ENCODE results near the gene RIPOR1.
A peak's percentile ranks its signal among the peaks of the same experiment; 100 is the strongest.

RIPOR1 gene

DNA sequence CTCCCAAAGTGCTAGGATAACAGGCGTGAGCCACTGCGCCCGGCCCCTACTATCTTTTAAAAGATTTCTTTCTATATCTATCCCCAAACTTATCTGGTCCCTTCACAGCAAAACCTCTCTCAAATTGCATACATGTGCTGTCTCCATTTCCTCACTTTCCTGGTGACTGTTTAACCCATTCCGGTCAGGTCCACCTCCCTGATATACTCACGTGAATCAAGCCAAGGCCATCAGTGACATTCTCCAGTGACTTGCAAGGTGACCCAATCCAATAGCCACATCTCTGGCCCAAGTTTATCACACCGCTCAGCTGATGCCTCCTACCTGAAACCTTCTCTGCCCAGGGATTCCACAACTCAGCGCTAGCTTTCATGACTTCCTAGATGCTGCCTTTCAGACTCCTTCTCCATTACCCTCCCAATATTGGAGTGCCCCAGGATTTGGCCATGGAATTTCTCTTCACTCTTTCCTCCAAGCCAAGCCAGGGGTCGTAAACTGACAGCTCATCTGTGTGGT lies 32.3 kb downstream of the RIPOR1 start:
- TF ChIP-seq, protein P1, sequence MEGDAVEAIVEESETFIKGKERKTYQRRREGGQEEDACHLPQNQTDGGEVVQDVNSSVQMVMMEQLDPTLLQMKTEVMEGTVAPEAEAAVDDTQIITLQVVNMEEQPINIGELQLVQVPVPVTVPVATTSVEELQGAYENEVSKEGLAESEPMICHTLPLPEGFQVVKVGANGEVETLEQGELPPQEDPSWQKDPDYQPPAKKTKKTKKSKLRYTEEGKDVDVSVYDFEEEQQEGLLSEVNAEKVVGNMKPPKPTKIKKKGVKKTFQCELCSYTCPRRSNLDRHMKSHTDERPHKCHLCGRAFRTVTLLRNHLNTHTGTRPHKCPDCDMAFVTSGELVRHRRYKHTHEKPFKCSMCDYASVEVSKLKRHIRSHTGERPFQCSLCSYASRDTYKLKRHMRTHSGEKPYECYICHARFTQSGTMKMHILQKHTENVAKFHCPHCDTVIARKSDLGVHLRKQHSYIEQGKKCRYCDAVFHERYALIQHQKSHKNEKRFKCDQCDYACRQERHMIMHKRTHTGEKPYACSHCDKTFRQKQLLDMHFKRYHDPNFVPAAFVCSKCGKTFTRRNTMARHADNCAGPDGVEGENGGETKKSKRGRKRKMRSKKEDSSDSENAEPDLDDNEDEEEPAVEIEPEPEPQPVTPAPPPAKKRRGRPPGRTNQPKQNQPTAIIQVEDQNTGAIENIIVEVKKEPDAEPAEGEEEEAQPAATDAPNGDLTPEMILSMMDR (IDR thresholded peaks at IDR 0.05; ENCODE audit: borderline replicate concordance, insufficient read depth, low read depth, low read length): no peak
- H3K4me3 ChIP-seq (ENCODE audit: low read depth, low read length): peak overlapping the region; percentile 0

DNA sequence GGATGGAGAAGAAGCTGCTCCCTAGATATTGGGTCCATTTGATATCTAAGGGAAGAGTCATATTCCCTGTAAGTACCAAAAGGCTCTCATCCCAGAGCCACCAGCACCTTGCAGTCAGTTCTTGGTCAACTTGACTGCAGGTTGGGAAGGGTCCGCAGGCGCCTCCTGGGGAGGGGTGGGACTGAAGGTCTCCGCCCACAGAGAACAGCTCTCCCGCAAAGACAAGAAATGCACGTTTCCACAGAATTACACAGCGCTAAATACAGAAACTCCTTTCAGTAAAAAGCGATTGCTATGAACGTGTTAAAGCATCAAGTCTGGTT lies 32.8 kb downstream of the RIPOR1 start:
- TF ChIP-seq, protein P1 (IDR thresholded peaks at IDR 0.05; ENCODE audit: borderline replicate concordance, insufficient read depth, low read depth, low read length): no peak
- H3K4me3 ChIP-seq (ENCODE audit: low read depth, low read length): peak overlapping the region; percentile 65

DNA sequence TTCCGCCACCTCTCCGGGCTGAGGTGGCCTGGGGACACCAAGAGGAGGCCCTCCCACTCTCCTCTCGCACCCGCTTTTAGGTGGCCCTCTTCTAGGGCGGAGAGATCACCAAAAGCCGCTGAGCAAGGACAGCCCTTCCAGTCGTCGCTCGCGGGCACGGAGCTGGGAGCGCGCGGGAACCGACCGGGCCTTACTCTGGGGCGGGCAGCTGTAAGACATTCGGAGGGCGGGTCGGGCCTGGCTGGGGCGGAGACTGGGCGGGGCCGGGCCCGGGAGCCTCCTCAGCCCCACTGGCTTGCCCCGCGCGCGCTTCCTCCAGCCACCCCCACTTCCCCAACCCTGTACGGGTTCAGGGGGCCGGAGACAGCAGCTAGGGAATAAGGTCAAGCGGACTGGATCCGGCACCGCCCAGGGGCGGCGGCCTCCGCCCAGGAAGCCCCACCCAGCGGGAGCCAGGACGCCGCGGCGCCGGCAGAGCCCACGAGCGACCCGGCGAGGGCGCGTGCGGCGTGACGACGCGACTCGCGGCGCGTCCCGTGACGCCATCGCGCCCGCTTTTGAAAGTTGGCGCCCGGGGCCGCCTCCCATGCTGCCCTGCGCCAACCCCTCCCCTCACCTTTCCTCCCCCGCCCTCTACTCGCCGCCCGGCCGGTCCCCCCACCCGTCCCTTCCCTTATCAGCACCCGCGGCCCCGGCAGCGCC lies 33.3 kb downstream of the RIPOR1 start:
- H3K4me3 ChIP-seq (ENCODE audit: low read depth, low read length): peak overlapping the region; percentile 92
- TF ChIP-seq, protein P1 (IDR thresholded peaks at IDR 0.05; ENCODE audit: borderline replicate concordance, insufficient read depth, low read depth, low read length): no peak

DNA sequence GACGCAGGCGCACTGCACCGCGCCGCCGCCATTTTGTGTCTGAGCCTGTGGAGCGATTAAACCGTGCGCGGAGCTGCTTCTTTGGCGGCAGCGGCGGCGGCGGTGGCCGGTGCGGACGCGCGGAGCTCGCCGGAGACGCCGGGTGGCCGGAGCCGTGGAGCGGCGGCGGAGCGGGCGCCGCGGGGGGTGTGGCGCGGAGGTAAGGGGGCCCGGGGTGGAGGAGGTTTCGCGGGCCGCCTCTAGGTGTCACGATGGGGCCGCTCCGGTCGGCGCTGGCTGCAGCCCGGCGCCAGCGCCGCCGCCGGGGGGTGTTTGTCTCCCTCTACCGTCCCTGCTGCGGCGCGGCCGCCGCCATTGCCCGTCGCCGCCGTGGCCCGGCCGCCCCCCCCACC lies 33.9 kb downstream of the RIPOR1 start, which contains the start of gene CTCF:
Gene CTCF, plus strand, starts transcription at position 1 of the 392 bp plus-strand sequence. CDS start 48,307 bp downstream, outside the sequence.
- H3K4me3 ChIP-seq (ENCODE audit: low read depth, low read length): peak within 1 kb of the TSS; percentile 92
- TF ChIP-seq, protein P1 (IDR thresholded peaks at IDR 0.05; ENCODE audit: borderline replicate concordance, insufficient read depth, low read depth, low read length): peak; percentile 81

DNA sequence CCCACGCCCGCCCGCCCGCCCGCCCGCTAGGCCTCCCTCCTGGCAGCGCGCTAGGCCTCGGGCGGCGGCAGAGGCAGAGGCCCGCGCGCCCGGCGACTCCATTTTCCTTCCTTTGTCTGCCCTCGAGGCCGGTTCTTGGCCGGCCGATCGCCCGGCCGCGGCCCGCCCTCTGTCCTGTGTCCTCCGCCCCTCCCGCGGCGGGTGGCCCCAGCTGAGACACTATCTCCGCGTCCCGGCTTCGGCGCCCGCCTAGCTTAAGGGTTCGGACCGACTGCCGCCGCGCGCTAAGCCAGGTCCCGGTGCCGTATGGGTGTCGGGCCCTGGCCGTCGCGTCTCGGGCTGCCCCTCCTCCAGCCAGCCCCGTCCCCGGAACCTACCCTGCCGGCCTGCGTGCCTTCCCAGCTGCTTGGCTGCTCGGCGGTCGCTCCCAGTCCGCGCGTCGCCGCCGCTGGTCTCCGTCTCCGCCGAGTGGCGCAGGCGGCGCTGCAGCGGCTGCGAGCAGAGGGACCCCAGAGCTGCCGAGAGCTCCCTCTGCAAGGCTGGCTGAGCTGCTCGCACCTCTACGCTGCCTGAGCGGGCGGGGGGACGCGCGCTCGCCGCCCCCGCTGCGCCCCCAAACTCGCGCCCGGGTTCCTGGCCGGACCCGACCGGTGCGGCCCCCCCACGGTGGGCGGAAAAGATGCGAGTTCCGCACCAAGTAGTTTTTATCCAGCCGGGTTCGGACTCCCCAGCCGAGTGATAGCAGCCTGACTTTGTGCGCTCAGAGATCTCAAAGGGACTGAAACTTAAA lies 34.5 kb downstream of the RIPOR1 start:
- peak overlapping the region; percentile 92 for H3K4me3 ChIP-seq (ENCODE audit: low read depth, low read length)
- TF ChIP-seq, protein P1 (IDR thresholded peaks at IDR 0.05; ENCODE audit: borderline replicate concordance, insufficient read depth, low read depth, low read length): peak; percentile 37; the same call in 1 of the 2 replicates

DNA sequence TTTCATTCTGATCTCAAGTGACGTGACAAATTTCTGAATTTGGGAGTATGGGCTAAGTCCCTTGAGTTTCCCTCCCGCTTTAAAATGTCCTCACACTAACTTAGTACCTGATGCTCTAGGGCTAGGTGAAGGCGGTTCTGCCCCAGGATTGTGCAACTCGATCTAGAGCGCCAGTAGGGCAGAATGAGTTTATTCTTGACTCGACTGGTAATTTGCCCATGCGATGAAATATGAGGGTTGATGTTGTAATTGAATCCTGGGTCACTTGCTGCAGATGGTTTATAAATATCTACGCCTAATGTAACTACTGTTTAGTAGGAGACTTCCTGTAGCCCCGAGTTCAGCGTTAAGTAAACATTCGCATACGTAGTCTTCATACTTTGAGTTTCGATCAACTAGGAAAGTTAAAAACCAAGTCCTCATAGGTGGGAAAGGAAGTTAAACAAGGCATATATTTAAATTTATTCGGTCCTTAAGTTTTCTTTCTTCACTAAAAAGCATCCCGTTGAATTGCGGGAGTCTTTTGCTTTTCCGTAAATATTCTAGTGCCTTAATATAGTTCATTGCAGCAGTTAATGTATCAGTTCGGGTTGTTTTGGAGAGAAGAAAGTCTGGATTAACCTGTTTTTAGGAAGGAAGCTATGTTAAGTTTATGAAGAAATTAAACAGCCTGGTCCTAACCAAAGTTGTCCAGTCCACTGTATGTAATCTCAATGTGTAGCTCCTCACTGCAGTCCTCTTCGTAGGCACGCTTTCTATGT lies 35.3 kb downstream of the RIPOR1 start:
- peak overlapping the region; percentile 92 for H3K4me3 ChIP-seq (ENCODE audit: low read depth, low read length)
- TF ChIP-seq, protein P1 (IDR thresholded peaks at IDR 0.05; ENCODE audit: borderline replicate concordance, insufficient read depth, low read depth, low read length): no peak

Measured in GM12875 (cell line).